Measurements from ENCODE around the gene ENOX2. TPM values are rescaled to one million over a fixed set of nuclear protein-coding genes. Genes with fewer than 3 reads are reported as not detected.

The ENOX2 gene
- total RNA-seq, 1 donor from 2014 or later, result 8.1 TPM

DNA sequence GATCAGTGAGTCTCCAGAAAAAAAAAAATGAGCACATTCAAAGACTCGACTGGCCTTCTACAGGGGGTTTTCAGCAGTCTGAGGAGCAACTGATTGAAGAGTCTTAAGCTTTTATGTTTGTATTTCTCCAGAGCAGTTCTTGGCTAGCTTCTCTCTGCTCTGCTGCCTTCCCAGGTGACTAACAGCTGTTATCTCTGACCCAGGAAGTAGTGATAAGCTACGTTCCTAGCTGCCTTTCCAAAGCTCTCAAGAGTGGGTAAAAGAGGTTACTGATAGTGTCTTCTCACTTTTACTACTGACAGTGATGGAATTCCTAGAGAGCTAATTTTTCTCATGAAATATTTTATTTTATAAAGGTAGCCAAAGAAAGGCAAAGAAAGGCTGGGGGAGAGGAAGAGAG, 66.6 kb downstream of the ENOX2 start:
- no peak overlapping the region for H3K4me3 ChIP-seq (ENCODE audit: low read depth, low read length)
- DNase-seq (ENCODE audit: low read depth), result no peak
- TF ChIP-seq, protein P1, sequence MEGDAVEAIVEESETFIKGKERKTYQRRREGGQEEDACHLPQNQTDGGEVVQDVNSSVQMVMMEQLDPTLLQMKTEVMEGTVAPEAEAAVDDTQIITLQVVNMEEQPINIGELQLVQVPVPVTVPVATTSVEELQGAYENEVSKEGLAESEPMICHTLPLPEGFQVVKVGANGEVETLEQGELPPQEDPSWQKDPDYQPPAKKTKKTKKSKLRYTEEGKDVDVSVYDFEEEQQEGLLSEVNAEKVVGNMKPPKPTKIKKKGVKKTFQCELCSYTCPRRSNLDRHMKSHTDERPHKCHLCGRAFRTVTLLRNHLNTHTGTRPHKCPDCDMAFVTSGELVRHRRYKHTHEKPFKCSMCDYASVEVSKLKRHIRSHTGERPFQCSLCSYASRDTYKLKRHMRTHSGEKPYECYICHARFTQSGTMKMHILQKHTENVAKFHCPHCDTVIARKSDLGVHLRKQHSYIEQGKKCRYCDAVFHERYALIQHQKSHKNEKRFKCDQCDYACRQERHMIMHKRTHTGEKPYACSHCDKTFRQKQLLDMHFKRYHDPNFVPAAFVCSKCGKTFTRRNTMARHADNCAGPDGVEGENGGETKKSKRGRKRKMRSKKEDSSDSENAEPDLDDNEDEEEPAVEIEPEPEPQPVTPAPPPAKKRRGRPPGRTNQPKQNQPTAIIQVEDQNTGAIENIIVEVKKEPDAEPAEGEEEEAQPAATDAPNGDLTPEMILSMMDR (conservative IDR thresholded peaks at IDR 0.05; ENCODE audit: low read depth, low read length), result no peak

DNA sequence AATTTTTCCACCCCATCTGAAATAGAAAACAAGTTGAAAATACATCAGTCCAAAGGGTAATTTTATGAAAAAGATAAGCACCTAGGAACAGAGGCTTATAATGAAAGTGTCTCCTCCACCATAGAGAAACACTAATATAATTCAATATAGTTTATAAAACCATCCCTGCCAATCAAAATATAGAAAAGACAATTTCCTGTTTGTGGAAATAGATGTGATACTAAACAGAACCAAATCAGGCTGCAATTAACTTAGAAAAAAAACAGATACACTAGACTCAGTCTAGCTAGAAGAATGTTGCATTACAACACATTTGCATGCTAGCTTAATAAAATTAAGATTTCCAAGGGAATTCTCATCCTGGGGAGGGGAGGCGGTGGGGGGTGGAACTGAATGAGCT, 68.2 kb downstream of the ENOX2 start:
- no peak for DNase-seq (ENCODE audit: low read depth)
- H3K4me3 ChIP-seq (ENCODE audit: low read depth, low read length), result no peak overlapping the region
- TF ChIP-seq, protein P1 (conservative IDR thresholded peaks at IDR 0.05; ENCODE audit: low read depth, low read length), result no peak

DNA sequence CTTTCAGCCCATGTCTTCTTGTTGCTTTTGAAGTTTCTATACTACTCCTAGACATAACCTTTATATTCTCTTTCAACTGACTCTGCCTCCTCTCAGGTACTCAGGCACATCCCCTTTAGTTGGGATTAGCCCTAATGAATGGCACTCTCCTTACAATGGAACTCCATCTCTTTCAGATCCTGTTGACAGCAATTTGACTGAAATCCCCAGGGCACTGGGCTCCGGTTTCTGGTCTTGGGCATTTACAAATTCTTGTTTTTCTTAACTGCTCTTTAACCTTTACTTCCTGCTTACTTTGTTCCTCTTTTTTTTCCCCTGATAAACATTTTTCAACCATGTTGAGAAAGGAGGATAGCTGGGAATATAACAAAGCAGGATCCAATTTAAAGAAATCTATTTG, 68.9 kb downstream of the ENOX2 start:
- TF ChIP-seq, protein P1 (conservative IDR thresholded peaks at IDR 0.05; ENCODE audit: low read depth, low read length), result no peak
- no peak overlapping the region for H3K4me3 ChIP-seq (ENCODE audit: low read depth, low read length)
- no peak for DNase-seq (ENCODE audit: low read depth)

DNA sequence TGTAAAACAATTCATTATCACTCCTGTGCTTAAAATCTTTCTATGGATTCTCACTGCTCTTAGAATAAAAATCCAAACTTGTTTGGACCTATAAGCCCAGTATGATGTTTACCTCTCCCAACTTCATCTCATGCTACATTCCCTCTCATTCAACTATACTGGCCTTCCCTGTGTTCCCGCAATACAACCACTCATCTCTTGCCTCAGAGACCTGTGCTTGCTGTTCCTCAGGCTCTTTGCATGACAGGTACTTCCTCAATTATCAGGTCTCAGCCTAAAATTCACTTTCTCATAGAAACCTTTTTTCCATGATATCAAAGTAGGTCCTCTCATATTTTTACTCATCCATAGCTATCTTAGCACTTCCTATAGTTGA, 71.7 kb downstream of the ENOX2 start:
- H3K4me3 ChIP-seq (ENCODE audit: low read depth, low read length), result no peak overlapping the region
- TF ChIP-seq, protein P1 (conservative IDR thresholded peaks at IDR 0.05; ENCODE audit: low read depth, low read length), result no peak
- DNase-seq (ENCODE audit: low read depth), result no peak

DNA sequence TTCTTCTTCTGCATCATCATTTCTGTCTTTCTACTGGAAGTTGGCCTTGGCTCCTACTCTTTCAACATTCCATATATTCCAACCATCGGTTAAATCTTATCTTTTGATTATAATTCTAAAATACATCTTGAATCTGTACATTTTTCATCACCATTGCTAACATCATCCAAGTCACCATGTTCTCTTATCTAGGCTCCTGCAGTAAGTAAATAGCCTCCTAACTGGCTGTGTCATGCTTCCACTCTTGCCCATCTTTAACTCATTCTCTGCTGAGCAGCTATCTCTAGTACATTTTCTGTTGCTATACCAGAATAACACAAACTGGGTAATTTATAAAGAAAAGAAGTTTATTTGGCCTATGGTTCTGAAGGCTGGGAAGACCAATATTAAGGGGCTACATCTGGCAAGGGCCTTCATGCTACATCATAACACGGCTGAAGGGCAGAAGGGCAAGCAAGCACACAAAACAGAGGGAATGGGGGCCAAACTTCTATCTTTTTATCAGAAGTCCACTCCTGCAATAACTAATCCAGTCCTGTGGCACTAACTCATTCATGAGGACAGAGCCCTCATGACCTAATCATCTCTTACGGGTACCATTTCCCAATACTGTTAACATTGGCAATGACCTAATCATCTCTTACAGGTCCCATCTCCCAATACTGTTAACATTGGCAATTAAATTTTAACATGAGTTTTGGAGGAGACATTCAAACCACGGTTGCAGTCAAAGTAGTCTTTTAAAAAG, 72.2 kb downstream of the ENOX2 start:
- TF ChIP-seq, protein P1 (conservative IDR thresholded peaks at IDR 0.05; ENCODE audit: low read depth, low read length), result no peak
- no peak overlapping the region for H3K4me3 ChIP-seq (ENCODE audit: low read depth, low read length)
- no peak for DNase-seq (ENCODE audit: low read depth)

DNA sequence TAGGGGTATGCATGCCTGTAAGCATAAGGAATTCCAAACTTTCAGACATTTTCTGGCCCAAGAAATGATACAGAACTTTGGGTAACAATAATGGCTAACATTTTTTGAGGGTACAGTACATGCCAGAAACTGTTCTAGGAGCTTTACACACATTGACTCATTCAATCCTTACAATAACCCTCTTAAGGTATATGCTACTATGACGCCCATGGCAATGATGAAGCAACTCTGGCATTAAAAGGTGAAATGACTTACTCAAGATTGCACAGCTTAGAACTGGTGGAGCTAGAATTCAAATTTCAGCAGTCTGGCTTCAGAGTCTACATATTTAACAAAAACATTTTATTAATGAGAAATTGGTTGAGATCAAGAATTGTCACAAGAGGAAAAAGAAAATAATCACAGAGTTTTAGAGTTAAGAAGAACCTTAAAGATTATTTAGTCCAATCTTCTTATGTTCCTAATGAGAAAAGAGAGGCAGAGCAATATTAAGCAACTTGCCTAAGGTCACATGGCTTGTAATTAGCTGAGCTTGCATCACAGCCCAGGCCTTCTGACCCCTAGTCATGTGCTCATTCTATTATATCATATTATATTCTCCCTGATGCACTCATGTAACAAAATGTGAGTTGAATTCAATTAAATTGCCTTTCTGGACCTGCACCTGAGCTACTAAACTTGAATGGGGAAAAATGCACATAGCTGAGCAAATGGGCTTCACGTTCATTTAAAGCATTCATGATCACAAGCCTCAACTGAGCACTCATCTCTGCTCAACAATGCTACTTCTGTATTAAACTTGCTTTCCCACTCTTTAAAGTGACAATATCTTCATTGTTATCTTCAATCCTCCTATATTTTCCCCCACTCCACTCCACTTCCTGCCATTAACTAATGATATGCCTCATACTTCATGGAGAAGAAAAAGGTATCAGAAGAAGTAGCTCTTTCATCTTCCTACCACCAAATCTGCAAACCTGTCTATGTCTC, 73.2 kb downstream of the ENOX2 start:
- H3K4me3 ChIP-seq (ENCODE audit: low read depth, low read length), result no peak overlapping the region
- no peak for DNase-seq (ENCODE audit: low read depth)
- TF ChIP-seq, protein P1 (conservative IDR thresholded peaks at IDR 0.05; ENCODE audit: low read depth, low read length), result no peak

Data from epithelial cell of proximal tubule (primary cell).